IPS-15b (cell line): Measurements from ENCODE around the gene FLII.

ENCODE experiments used
- H3K27me3 ChIP-seq: one replicate; pipeline ENCODE4 v1.6.1; 2013; ENCODE audit warnings: low read length; ENCODE audit not compliant: control insufficient read depth, insufficient read depth
- H3K36me3 ChIP-seq: one replicate; pipeline ENCODE4 v1.6.1; 2013; ENCODE audit warnings: low read length; ENCODE audit not compliant: control insufficient read depth, insufficient read depth
- H3K4me1 ChIP-seq: one replicate; pipeline ENCODE4 v1.6.1; 2013; ENCODE audit warnings: mild to moderate bottlenecking, low read length; ENCODE audit not compliant: control insufficient read depth, insufficient read depth
- H3K4me3 ChIP-seq: one replicate; pipeline ENCODE4 v1.5.1; 2013; ENCODE audit warnings: low read depth, low read length
- H3K9ac ChIP-seq: one replicate; pipeline ENCODE4 v1.6.1; 2013; ENCODE audit warnings: low read depth, mild to moderate bottlenecking, low read length
- H3K9me3 ChIP-seq: one replicate; pipeline ENCODE4 v1.6.1; 2013; ENCODE audit warnings: mild to moderate bottlenecking, low read length; ENCODE audit not compliant: control insufficient read depth, insufficient read depth

Gene FLII

DNA sequence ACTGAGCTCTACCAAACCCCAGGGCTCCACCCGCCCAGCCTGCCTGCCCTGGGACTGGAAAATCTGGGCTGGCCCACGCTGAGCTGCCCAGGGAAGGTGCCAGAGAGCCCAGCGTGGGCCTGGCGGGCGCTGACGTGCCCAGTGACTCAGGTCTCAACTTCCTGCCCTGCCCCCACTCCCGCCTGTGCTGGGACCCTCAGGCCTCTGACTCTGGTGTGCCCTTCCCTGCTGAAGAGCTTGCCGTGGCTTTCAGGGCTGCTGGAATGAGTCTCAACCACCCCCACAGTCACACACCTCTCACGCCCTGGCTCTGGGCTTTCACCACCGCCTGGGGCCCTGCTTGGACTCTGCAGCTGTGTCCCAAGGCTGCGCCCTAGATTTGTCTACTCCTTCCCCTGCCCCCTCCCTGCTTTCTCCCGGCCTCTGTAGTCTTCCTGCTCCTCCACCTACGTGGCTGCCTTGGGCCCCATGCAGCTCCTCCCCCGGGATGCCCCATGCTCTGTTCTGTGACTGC, 22.7 kb downstream of the FLII start:
- Histone ChIP-seq H3K36me3 (peaks cover 75% of the 10 kb centered on the region), H3K9me3 (no peaks in the 10 kb centered on the region), H3K9ac (no peak overlapping the region), H3K27me3 (no peaks in the 10 kb centered on the region), H3K4me1 (no peaks in the 10 kb centered on the region), H3K4me3 (no peak overlapping the region)

DNA sequence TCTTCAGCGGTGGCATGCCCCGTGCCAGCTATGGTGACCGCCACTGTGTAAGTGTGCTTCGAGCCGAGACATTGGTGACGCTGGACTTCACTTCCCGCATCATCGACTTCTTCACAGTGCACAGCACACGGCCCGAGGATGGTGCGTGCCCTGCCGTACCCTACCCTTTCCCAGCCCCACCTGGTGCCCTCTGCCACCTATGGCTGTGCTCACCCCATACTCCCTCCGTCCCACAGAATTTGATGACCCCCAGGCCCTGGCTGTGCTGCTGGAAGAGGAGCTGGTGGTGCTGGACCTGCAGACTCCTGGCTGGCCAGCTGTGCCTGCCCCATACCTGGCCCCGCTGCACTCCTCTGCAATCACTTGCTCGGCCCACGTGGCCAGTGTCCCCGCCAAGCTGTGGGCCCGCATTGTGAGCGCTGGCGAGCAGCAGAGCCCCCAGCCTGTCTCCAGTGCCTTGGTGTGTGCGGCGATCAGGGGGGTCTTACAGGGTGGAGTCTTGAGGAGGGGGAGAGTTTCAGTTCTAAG, 23.6 kb downstream of the FLII start:
- Histone ChIP-seq H3K4me1 (no peaks in the 10 kb centered on the region), H3K4me3 (no peak overlapping the region), H3K36me3 (peaks cover 69% of the 10 kb centered on the region), H3K27me3 (no peaks in the 10 kb centered on the region), H3K9me3 (no peaks in the 10 kb centered on the region), H3K9ac (no peak overlapping the region)

DNA sequence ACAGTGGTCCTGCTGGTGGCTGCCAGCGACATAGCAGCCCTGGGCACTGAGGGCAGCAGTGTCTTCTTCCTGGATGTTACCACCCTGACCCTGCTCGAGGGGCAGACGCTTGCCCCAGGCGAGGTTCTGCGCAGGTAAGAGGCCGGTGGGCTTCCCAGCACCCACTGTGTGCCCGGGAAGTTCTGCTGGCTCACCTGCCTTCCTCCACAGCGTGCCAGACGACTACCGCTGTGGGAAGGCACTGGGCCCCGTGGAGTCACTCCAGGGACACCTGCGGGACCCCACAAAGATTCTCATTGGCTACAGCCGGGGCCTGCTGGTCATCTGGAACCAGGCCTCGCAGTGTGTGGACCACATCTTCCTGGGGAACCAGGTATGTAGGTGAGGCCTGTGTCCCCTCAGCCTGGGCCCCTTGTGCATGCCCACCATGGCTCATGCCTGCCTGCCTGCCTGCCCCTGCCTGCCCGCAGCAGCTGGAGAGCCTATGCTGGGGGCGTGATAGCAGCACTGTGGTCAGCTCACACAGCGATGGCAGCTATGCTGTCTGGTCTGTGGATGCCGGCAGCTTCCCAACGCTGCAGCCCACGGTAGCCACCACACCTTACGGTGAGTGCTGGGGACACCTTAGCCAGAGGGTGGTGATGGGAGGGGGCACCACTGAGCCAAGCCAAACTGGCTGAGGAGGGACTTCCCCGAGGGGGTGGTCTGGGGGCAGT, 24.6 kb downstream of the FLII start:
- Histone ChIP-seq H3K9ac (no peak overlapping the region), H3K9me3 (no peaks in the 10 kb centered on the region), H3K27me3 (no peaks in the 10 kb centered on the region), H3K36me3 (peaks cover 67% of the 10 kb centered on the region), H3K4me1 (no peaks in the 10 kb centered on the region), H3K4me3 (no peak overlapping the region)

DNA sequence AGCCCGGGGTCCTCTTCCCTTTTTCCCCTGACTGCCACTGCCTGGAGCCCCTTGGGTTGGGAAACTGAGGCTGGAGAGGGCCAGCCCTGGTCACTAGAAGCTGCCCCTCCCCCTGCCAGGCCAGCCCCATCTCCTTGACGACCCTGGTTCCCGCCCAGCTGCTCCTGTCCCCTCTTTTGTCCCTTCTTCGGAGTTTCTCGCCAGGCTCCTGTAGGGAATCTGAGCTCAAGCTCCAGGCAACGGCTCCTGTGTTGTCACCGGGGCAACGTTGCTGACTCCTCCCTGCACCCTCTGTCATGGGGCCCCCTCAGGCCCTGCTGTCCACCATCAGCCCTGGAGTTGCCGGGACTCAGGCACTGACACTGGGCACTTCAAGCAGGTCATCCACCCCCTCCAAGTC, 27.4 kb downstream of the FLII start:
- H3K27me3 ChIP-seq, result no peaks in the 10 kb centered on the region

DNA sequence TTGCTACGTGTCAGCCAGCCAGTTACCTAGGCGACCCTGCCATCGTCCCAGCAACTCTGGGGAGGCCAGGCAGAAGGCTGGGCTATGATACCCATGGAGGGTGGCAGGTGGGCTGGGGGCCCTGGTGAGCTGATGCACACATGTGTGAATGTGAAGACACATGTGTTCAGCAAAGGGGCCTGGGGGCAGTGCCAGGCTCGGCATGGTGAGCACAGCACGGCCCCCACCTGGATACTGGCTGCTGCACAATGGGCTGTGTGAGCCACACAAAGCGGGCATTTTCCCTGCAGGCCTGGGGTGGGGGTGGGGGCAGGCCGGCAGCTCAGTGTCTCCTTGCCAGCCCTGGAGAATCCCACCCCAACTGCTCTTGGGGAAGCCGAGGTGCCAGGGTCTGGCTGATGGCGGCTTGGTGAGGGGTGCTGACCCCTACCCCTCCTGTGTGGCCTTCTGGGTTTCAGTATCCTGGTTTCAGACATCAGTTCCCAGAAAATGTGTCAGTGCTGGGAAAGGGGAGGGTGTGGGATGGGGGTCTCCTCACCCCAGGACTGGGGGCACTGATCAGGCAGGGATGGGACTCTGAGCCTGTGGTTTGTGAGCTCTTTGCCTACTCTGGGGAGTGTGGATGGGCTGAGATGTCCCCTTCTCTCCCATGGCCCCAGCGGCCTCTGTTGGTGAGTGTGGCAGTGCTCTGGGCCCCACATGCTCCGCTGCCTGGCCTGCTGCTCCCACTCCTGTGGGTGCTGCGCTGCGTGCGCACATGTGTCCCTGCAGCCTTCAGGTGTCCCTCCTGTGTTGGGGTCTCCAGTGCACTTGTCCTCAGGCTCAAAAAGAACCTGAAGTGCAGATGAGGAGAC, 28.0 kb downstream of the FLII start:
- Histone ChIP-seq H3K27me3 (no peaks in the 10 kb centered on the region), H3K4me3 (no peak overlapping the region), H3K9me3 (no peaks in the 10 kb centered on the region), H3K4me1 (no peaks in the 10 kb centered on the region), H3K9ac (no peak overlapping the region), H3K36me3 (peaks cover 35% of the 10 kb centered on the region)

More for the DNA sequence above, 27.4 kb downstream of the FLII start:
- Histone ChIP-seq H3K9ac (no peak overlapping the region), H3K4me3 (no peak overlapping the region), H3K4me1 (no peaks in the 10 kb centered on the region), H3K9me3 (no peaks in the 10 kb centered on the region), H3K36me3 (peaks cover 41% of the 10 kb centered on the region)

DNA sequence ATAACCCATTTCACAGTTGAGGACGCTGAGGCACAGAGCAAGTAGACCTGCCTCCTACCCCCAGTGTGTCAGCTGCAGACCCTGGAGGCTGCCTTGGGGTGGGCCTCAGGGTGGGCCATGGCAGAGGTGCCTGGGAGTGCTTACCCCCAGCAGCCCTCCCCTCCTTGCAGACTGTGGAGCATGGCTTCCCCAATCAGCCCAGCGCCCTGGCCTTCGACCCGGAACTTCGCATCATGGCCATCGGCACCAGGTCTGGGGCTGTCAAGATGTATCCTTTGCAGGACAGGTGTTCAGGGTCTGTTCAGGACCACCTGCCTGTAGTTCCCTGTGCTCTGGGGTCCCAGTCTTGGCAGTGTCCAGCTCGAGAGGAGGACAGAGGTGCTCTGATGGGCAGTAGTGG, 28.8 kb downstream of the FLII start:
- Histone ChIP-seq H3K9me3 (no peaks in the 10 kb centered on the region), H3K9ac (no peak overlapping the region), H3K27me3 (no peaks in the 10 kb centered on the region), H3K36me3 (peaks cover 27% of the 10 kb centered on the region), H3K4me3 (no peak overlapping the region), H3K4me1 (no peaks in the 10 kb centered on the region)

DNA sequence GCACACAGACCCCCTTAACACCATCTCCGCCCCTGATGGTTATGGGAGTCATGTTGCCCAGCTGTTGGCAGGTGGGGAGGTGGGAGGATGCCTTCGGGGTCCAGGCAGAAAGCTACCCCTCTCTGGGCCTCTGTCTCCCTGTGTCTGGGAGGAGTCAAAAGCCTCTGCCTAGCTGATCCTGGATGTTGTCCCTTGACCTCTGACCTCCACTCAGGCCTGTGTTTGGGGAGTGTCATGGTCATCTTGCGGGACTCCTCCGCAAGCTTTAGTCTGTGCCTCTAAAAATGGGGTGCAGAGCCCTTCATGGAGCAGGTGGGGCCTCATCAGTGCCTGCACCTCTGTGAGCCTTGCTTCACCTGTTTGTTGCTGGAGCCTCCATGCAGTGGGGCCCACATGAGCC, 29.3 kb downstream of the FLII start:
- Histone ChIP-seq H3K27me3 (no peaks in the 10 kb centered on the region), H3K4me1 (peaks cover 1% of the 10 kb centered on the region), H3K9ac (no peak overlapping the region), H3K9me3 (no peaks in the 10 kb centered on the region), H3K4me3 (no peak overlapping the region), H3K36me3 (peaks cover 22% of the 10 kb centered on the region)

DNA sequence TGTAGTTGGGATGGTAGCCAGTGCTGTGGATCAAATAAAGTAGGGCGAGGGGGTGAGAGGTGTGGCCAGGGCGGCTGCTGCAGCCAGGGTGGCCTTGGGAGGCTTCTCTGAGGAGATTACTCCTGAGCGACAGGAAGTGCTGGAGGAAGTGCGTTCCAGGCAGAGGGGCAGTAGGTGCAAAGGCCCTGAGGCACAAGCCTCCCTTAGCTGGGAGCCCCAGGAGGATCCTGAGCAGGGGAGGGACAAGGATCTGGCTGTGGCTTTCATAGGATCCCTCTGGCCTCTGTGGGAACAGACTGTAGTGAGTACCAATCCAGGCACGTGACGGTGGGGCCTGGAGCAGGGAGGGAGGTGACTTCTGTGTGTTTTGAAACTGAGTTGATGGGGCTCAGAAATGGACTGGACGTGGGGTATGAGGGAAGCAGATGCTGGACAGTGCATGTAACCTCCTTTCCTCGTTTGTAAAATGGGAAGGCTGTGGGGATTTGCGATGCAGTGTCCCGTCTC, 30.3 kb downstream of the FLII start:
- no peaks in the 10 kb centered on the region for H3K27me3 ChIP-seq
- H3K9me3 ChIP-seq, result no peaks in the 10 kb centered on the region
- peaks cover 5% of the 10 kb centered on the region for H3K4me1 ChIP-seq
- no peak overlapping the region for H3K9ac ChIP-seq
- peaks cover 13% of the 10 kb centered on the region for H3K36me3 ChIP-seq
- H3K4me3 ChIP-seq, result no peak overlapping the region

DNA sequence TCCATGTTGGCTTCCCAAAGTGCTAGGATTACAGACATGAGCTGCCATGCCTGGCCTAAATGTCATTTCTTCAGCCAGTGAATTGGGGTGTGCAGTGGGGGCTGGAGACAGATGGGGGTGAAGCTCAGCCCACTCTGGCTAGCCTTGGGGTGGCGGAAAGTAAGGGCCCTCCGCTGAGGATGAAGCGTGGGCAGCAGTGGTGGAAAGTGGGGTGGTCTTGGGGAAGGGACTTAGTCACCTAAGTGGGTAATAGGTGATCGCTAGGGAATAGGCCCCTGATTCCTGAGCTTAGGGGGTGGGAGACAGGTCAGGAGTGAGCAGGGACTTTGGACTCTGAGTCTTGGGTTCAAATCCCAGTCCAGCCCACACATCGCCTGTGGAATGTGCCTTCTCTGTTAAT, 30.9 kb downstream of the FLII start:
- Histone ChIP-seq H3K36me3 (peaks cover 9% of the 10 kb centered on the region), H3K4me3 (no peak overlapping the region), H3K9ac (no peak overlapping the region), H3K9me3 (no peaks in the 10 kb centered on the region), H3K27me3 (no peaks in the 10 kb centered on the region), H3K4me1 (peaks cover 5% of the 10 kb centered on the region)

DNA sequence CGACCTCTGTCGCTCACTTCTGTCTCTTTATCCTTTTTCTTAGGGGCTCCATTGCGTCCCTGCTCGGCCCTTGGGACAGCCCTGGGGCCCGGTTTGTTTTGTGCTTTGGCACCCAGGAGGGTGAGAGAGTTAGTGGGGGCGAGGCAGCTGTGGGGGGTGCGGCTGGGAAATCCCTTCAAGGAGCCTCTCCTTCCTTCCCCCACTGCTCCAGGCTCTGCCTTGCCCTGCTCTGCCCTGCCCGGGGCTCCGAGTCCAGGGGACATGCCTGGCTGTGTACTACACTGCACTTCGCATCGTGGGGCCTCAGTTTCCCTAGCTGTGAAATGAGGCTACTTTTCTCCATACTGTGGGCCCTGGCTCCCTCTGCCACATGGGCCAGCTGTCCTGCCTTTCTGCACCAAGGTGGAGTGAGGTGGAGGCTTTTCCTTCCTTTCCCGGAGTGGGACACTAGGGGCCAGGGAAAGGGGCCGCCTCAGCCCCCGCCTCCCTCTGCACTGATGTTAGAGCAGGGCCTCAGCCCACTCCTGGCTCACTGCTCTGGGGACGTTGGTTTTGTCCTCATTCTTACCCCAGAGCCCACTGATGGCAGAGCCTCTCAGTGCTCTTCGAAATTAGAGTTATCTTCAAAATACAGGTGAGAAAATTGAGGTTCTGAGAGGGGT, 32.1 kb downstream of the FLII start:
- Histone ChIP-seq H3K4me3 (peak overlapping the region; percentile 99), H3K36me3 (no peaks in the 10 kb centered on the region), H3K9me3 (no peaks in the 10 kb centered on the region), H3K27me3 (no peaks in the 10 kb centered on the region), H3K4me1 (peaks cover 5% of the 10 kb centered on the region), H3K9ac (peak overlapping the region; percentile 79)

DNA sequence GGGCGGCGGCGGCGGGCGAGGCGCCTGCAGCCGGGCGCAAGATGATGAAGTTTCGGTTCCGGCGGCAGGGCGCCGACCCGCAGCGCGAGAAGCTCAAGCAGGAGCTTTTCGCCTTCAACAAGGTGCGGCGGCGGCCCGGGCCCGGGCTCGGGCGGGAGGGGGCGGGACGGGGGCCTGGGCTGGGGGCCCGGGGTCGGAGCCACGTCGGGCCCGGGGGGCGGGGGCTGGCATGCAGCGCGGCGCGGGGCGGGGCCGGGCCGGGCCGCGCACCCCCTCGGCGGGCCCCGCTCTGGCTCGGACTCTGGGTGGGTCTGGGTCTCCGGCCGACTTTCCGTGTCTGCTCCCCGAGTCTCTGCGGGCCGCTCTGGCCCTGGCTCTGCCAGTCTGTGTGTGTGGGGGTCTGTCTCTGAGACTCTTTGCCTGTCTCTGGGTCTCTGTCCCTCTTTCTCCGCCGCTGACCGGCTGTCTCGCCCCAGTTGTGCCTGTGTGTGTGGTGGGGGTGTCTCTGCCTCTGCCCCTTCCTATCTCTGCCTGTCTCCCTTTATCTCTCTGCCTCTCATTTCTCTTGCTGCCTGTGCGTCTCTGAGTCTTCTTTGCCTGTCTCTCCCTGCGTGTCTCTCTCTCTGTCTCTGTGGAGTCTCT, 32.8 kb downstream of the FLII start:
- H3K9ac ChIP-seq, result peak overlapping the region; percentile 79
- H3K4me1 ChIP-seq, result peaks cover 5% of the 10 kb centered on the region
- no peaks in the 10 kb centered on the region for H3K36me3 ChIP-seq

More for the DNA sequence above, 32.8 kb downstream of the FLII start:
- H3K27me3 ChIP-seq, result no peaks in the 10 kb centered on the region
- no peaks in the 10 kb centered on the region for H3K9me3 ChIP-seq
- H3K4me3 ChIP-seq, result peak overlapping the region; percentile 99
